Activated T-cell treated with anti-CD3 and anti-CD28 coated beads, Interleukin-2, amount 50 U/mL, for 48 hours (primary cell): Measurements from ENCODE around the gene SETX.

Source experiments
- DNase-seq, 2 experiments: peaks; one replicate each; pipeline ENCODE4 v3.0.0-alpha.2; 2020

SETX gene

DNA sequence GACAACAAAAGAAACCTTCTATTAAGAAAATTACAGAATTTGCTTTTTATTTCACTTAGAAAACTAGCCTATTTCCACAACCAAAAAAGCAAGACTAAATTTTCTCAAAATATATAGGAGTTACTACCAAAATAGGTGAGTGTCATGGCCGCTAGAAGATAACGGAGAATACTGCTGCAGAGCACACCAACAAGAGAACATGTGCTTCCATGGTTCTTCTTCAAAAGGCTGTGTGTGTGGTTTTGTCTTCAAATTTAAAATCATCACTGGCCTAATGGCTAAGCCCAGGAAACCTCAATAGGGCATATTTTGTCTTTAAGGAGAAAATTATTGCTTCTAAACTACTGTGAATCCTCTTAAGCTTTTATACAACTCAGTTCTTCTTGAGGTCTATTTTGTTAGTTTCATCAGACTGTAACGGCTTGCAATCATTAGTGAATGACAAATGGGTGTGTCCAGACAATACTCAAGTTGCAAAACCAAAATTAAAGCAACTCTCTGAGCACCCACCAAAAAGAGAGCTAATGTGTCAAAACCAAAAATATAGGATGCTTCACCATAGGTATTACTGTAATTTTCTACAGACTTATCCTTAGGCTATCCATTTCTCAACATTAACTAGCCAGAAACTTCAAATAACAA is 3.3 kb downstream of the SETX start:
- no peak for DNase-seq

DNA sequence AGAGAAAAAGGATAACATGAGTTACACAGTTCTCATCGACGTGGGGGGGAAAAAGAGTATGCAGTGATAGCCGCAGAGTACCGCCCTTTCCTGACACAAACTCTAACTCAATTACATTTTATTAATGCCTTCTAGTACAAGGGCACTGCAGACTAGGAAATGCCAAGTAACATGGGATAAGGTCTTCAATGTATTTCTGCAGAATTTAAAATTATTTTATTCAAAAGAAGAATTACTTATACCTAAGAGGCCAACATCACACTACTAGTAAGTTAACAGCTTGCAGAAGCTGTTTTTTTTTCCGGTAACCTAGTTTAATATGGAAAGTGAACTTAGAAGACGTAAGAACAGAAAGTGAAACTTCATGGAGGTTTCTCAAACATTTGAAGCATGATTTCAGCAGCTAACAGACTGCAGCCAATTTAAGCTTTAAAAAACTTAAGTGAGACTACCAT is 3.9 kb downstream of the SETX start:
- no peak for DNase-seq

DNA sequence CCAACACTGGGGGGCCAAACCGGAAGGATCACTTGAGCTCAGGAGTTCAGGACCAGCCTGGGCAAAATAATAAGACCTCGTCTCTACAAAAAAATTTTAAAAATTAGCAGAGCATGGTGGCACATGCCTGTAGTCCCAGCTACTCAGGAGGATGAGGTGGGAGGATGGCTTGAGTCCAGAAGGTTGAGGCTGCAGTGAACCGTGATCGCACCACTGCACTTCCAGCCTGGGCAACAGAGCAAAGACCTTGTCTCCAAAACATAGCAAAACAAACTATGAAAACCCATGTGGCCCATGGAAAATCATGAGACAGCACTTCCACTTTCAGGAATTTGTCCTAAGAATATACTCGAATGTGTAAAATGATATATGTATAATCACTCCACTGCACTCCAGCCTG is 6.1 kb downstream of the SETX start:
- DNase-seq, result no peak

DNA sequence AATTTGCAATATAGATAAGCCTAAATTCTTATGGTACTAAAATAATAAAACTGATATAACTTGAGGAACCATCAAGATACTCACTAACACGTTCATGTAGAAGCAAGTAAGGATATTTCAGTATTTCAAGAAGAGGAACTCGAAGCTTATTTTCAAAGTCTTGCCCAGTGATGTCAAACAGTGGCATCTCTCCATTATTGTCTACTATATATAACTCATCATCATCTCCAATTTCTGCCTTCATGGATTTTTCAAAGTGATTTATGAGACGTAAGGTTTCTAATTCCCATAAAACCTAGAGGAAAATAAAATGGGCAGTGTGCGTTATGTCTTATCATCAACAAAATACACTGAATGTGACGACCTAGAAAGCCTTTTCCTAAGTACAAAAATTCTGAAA is 8.6 kb downstream of the SETX start:
- no peak for DNase-seq

DNA sequence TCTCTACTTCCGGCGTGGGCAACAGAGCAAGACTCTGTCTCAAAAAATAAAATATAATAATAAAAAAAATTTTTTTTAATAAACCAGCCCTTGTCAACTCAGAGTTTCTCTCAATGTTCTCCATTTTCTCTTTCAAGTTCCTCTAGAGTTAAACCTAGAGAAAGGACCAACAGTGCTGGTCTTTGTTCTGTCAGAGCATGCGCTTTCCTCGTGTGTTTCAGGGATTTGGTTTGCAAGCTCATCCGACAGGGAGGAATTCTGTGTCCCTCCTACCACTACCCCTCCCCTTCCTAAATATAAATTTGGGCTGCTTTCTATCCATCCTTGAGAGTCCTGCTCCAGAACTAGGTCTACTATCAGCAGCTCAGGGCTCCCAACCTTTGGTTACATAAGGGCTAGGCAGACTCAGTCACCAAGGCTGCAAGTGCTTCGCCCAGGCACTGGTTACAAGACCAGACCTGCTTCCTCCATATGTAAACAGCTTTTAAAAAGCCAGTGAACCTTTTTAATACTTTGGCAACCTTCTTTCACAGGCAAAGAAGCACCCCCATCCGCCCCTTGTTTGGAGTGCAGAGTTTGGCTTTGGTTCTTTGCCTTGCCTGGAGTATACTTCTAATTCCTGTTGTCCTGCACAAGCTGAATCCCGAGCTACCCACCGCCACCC is 13.5 kb downstream of the SETX start:
- DNase-seq, result no peak

DNA sequence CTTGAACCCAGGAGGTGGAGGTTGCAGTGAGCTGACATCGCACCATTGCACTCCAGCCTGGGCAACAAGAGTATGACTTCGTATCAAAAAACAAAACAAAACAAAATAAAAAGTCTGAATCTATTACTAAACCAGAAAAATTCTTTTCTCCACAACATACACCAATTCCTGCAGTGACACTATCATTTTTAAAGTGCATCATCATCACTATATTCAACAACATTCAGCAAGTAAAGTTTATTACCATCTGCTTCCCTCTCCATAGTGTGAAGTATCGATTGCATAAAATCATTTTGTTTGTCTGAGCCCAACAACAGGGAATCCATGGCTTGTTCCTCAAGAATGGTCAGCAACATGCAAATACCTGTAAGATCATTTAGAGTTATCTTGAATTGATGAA is 20.4 kb downstream of the SETX start:
- no peak for DNase-seq

DNA sequence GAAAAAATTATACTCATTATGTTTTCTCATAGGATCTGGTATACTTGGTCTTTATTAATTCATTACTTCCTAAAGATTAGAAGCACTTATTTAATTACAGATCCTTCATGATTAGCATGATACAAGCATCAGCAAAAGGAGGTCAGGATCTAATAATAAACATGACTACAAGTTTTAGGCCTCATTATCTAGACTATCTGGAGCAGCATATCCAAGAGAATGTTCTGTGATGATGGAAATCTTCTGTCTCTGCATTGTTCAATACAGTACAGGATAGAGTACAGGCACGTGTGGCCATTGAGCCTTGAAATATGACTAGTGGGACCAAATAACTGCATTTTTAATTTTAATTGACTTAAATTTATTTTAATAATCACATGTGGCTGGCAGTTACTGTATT is 21.2 kb downstream of the SETX start:
- no peak for DNase-seq

DNA sequence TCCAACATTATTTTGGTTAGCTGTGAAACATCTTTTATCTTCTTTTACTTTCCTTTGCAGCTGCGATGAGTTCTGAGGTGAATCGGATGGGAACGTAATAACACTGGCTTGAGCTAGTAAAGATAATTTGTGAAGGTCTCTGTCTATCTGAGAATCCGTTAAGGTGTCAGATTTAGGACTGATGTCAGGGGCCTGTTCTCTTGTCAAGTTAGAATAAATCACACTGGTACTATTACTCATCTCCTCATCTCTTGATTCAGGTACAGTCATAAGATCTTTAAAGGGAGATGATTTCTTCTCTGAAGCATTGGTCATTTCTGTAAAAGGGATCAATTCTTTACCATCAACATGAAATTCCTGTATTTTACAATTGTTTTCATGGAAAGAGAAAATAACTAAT is 26.2 kb downstream of the SETX start:
- no peak for DNase-seq

DNA sequence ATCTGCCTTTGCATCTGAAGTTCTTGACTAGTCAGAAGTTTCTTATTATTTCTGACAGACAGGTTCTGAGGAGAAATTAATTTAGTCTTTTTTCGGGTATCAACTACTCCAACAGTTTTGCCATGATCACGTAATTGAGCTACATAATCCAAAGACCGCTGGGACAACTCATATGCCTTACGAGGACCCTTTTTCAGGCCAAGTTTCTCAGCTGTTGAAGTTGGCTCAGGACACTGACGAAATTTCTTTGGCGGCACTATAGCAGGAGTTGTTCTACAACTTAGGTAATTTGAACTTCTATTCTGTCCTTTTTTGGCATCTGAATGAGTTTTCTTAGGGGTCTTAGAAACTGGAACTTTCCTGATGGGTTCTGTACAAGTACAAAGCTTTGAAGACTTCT is 27.2 kb downstream of the SETX start:
- DNase-seq, result no peak

DNA sequence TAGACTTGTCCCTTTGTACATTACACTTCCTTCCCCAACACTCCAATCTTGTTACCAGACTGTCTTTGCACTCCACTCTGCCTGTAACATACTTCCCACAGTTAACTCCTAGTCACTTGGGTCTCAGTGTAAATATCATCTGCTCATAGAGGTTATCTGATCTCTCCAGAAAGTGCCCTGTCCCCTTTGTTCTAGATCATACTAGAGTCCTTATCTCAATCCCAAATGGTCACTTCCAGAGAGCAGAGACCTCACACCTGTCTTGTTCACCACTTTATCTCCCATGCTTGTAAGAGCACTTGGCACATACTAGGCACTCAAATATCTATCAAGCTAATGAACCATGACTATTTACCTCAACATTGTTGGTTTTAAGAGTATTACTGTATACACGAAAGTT is 30.4 kb downstream of the SETX start:
- DNase-seq, result no peak

DNA sequence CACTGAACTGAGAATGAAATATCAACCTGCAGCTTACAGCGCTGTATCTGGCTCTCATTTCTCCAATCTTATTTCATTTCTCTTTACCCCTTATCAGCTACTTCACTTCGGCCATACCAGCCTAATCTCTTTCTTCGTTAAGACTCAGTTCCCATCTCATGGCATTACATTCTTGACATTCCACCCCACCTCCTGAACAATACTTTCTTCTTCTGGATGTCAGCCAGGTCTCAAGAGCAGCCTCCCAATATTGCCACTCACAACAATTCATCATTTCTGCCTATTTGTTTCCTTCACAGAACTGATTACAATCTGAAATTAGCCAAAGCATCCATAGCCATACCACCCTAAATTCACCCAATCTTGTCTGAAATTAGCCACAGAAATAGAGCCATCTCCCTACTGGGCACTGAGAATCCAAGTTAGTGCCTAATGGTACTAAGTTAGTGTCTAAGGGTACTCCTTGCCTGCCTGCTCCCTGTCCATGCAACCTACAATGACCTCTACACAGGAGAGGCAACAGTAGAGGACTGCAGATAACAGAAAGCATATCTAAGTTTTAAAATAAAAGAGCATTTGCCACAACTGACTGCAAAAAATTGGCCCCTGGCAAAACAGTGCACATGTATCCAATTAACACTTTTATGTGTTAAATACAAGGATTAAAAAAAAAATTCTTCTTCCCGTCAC is 35.2 kb downstream of the SETX start:
- no peak for DNase-seq

DNA sequence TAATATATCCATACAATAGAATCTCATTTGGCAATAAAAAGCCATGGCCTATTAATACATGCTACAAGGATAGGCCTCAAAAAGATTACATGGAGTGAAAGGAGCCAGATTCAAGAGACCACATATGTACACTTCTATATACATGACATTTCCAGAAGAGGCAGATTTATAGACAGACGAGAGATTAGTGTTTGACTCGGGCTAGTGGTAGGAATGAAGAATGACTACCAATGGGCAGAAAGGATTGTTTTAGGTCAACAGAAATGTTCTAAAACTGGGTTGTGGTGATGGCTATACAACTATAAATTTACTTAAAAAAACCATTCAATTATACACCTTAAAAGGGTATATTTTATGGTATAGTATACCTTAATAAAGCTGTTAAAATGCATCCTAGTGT is 41.9 kb downstream of the SETX start:
- DNase-seq, result no peak

DNA sequence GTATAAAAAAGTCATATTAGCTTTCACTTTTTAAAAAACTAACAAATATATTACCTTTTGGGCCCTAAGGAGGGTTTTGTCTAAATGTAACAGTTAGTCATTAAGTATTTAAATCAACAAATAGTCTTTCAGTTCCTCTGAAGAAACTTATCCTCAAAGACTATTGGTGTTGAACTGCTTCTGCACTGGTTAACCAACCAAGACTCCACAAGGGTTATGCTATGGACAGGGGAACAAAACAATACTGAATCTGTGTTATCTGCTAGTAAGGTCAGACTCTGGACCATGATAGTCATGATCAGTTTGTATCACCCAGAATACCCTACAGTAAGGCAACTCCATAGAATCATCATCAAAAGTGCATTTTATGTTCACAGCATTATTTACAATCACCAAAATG is 42.4 kb downstream of the SETX start:
- no peak for DNase-seq

DNA sequence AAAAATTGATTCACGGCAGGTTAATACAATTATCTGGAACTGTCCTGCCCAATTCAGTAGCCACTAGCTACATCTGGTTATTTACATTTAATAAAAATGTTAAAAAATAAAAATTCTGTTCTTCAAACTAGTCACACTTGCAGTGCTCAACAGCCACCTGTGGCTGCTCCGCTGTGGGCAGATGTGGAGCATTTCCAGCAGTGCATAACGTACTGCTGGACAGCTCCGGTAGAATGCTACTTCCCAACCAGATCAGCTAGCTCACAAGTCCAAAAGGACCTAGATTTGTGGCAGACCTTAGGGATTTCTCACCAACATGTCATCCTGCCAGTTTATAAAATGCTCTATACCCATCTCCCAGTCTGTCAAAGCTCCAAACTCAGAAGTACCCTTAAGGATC is 42.8 kb downstream of the SETX start:
- DNase-seq, result no peak

DNA sequence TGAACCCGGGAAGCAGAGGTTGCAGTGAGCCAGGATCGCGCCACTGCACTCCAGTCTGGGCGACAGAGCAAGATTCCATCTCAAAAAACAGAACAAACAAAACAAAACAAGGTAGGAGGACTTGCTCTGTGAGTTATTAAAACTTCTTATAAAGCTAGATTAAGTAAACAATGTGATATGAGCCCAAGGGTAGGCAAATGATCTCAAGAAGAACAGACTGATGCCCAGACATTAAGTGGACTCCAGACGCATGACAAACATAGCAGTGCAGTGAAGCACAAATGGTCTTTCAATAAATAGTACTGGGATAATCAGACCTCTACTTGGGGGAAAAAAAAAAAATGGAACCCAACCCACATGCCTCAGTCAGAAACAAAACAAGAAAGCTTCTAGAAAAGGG is 45.7 kb downstream of the SETX start:
- DNase-seq, result no peak

DNA sequence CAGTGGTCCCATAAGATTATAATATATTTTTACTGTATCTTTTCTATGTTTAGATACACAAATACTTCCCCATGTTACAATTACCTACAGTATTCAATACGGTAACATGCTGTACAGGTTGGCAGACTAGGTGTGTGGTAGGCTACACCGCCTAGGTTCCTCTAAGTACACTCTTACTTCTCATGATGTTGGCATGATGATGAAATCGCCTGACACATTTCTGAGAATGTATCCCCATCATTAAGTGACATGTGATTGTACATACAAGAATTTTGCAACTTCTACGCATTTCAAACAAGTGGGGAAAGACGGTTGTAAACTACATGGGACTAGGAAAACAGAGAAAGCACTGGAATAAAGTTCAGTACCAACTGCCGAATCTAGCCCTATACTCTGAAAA is 53.3 kb downstream of the SETX start:
- DNase-seq, result no peak

DNA sequence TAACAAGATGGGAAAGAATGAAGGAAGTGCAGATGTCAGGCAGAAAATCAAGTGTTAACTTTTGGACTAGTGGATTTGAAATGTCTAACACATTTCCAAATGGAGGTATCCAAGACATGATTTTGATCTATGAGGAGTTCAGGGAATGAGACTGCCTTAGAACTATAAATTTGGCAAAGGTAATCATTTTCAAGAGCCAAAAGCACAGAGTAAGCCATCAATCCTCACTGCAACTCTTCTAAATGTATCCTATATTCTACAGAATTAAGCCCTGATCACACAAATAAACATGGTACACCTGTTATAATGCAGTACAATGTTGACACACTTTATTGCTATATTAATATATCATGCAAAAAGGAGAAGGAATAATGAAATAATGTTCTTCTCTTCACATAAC is 55.6 kb downstream of the SETX start:
- DNase-seq, result no peak

DNA sequence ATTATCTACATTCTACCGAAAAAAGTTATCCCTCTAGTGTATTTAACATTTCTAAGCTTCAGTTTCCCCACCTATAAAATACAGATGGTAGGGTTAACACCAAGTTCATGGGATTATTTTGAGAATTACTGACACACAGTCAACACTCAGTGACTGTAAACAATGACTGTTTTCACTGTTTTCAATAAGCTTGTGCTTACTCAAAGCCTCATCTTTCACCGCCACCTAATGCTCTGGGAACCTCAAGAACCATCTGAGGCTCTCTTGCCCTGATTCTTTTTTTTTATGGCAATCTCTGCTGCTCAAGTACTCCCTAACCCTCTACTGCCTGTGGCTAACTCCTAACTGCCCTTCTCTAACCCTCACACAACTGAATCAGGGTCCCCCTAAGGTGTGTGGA is 59.6 kb downstream of the SETX start:
- DNase-seq, result no peak

DNA sequence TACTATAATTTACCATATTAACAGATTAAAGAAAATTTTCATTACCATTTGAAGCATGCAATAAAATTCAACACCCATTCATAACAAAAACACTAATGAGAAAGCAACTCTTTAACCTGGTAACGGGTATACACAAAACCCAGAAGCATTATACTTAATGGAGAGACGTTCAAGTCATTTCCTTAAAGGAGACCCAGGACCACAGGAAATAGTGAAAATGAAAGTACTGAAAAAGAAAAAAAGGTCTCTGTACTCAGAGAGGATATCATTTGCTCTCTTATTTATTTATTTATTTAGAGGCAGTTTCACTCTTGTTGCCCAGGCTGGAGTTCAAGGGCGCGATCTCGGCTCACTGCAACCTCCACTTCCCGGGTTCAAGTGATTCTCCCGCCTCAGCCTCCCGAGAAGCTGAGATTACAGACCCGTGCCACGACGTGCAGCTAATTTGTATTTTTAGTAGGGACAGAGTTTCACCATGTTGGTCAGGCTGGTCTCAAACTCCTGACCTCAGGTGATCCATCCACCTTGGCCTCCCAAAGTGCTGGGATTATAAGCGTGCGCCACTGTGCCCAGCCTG is 61.6 kb downstream of the SETX start:
- no peak for DNase-seq

DNA sequence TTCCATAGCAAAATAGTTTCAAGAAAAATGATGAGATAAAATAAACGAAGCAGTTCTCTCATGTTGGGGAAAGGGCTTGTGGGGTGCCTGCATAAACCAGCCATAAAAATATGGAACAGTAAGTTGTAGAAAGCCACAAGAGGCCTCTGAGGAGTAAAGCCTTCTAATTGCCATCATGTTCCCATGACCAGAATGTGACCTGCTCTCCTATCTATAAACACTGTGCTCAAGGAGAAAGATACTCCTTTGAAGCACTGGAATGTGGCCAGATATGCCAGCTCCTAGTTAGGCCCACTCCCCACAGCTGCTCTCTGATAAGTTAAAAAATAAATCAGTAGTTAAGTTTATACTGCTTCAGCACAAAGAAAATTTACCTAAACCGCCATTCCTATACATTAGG is 65.8 kb downstream of the SETX start:
- no peak for DNase-seq

DNA sequence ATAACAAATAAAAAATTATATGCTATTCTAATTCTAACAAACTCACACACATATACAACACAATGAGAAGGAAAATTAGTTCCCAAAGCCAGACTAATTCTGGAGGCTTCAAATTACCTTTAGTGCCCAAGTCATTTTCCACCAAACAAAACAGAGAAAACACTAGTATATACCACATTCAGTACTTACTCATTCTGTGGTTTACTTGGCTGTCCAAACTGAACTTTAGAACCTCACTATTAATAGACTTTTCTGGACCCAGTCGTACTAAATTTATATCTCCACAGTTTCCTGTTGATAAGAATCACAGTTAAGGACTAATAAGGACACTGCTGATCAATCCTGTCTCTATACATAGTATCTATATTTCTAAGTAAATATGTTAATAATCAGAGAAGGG is 66.4 kb downstream of the SETX start:
- DNase-seq, result no peak

DNA sequence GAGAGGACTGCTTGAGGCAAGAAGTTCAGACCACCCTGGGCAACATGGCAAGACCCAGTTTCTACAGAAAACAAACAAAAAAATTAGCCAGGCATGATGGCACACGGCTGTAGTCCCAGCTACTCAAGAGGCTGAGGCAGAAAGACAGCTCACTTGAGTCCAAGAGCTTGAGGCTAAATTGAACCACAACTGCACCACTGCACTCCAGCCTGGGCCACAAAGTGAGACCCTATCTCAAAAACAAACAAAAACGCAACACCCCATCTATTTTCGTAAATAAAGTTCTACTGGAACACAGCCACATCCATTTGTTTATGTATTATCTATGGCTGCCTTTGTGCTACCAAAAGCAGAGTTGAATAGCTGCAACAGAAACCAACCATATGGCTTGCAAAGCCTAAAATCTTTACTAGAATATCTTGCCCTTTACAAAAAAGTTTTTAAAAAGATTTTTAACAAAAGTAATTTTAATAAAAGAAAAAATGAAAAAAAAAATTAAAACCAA is 67.5 kb downstream of the SETX start:
- no peak for DNase-seq

DNA sequence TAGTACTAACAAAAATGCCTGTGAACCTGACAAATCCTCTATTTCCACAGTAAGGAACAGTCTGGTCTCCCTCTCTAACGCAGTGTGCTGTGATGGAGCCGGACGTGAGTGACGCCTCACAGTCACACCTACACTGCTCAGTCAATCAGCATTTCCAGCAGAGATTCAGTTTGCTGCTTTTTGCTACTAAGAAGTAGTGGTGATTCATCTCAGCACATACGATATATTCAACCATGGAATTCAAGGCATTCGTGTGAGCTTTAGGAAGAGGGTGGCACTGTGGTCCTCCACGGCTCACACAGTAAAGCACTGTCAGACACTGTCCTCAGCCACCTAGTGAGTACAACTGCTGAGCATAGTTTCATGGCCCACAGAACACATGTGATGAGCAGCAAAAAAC is 70.9 kb downstream of the SETX start:
- no peak for DNase-seq

DNA sequence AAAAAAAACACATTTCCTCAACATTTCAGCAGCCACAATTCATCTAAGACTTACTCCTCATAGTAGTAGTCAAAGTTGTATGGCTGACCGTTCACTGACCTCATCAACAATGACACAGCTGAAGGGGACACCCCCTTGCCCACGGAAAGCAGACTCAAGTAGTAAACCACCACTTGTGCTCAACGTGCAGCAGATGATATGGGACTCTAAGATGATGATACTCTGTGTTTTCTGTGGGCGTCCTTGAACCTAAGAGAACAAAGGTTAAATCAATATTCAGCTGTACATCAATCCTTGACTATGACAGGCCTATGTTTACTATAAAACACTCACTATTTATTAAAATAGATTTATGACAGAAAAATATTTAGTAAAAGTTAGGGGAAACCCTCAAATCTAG is 71.6 kb downstream of the SETX start:
- peak in 1 of 2 experiments; percentile 34 for DNase-seq
